Ishikawa (cell line): ENCODE measurements around the gene ANO6.

Source experiments
- CEBPB ChIP-seq: IDR thresholded peaks from 2 replicates; pipeline ENCODE4 v1.6.1; 2012
- CREB1 ChIP-seq: IDR thresholded peaks from 2 replicates; pipeline ENCODE4 v1.6.1; 2012; ENCODE audit warnings: low read depth
- EP300 ChIP-seq: IDR thresholded peaks from 2 replicates; pipeline ENCODE4 v1.6.1; 2012; ENCODE audit warnings: borderline replicate concordance
- FOXM1 ChIP-seq: IDR thresholded peaks from 2 replicates; pipeline ENCODE4 v1.6.1; 2012; ENCODE audit warnings: low read depth, borderline replicate concordance
- MAX ChIP-seq: IDR thresholded peaks from 2 replicates; pipeline ENCODE4 v1.6.1; 2012
- RAD21 ChIP-seq: IDR thresholded peaks from 2 replicates; pipeline ENCODE4 v1.6.1; 2012; ENCODE audit warnings: low read depth
- TAF1 ChIP-seq: IDR thresholded peaks from 2 replicates; pipeline ENCODE4 v1.6.1; 2012; ENCODE audit warnings: low read depth, mild to moderate bottlenecking
- TEAD4 ChIP-seq: IDR thresholded peaks from 2 replicates; pipeline ENCODE4 v1.6.1; 2012
- USF1 ChIP-seq: IDR thresholded peaks from 2 replicates; pipeline ENCODE4 v1.6.1; 2012
- YY1 ChIP-seq: IDR thresholded peaks from 2 replicates; pipeline ENCODE4 v1.6.1; 2012; ENCODE audit warnings: low read depth
- ZBTB7A ChIP-seq: IDR thresholded peaks from 2 replicates; pipeline ENCODE4 v1.6.1; 2012; ENCODE audit warnings: low read depth

- TF ChIP-seq USF1 (no peak), MAX (no peak), EP300 (no peak), CEBPB (no peak), TAF1 (no peak), CREB1 (no peak), TEAD4 (no peak), FOXM1 (no peak), ZBTB7A (no peak), RAD21 (no peak), YY1 (no peak)
These were observed 66.1 kb downstream of the ANO6 start for GRCh38 chr12:45281994-45282393.
